ENCODE data around the gene CENATAC.

- TF ChIP-seq, protein P1, sequence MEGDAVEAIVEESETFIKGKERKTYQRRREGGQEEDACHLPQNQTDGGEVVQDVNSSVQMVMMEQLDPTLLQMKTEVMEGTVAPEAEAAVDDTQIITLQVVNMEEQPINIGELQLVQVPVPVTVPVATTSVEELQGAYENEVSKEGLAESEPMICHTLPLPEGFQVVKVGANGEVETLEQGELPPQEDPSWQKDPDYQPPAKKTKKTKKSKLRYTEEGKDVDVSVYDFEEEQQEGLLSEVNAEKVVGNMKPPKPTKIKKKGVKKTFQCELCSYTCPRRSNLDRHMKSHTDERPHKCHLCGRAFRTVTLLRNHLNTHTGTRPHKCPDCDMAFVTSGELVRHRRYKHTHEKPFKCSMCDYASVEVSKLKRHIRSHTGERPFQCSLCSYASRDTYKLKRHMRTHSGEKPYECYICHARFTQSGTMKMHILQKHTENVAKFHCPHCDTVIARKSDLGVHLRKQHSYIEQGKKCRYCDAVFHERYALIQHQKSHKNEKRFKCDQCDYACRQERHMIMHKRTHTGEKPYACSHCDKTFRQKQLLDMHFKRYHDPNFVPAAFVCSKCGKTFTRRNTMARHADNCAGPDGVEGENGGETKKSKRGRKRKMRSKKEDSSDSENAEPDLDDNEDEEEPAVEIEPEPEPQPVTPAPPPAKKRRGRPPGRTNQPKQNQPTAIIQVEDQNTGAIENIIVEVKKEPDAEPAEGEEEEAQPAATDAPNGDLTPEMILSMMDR (conservative IDR thresholded peaks at IDR 0.05 in 1 of 2, IDR thresholded peaks at IDR 0.05 in 1 of 2; ENCODE audit: low read depth in 1 of 2, low read length in 2 of 2), result no peak
- no peak for TF ChIP-seq EZH2 (IDR thresholded peaks at IDR 0.05; ENCODE audit: low read length, missing control alignments)
Measured at GRCh38 chr11:119024430-119025098, 26.6 kb downstream of the CENATAC start.
